ENCODE measurements around the gene UROC1.

GRCh38 chr3:126465928-126466544, 51.5 kb downstream of the UROC1 start:
- no peak for TF ChIP-seq POLR2A (IDR thresholded peaks at IDR 0.05)
- no peak for TF ChIP-seq EP300 (IDR thresholded peaks at IDR 0.05)

Measured in upper lobe of left lung (tissue), 4 donors.